DND-41 (cell line): ENCODE results near the gene VANGL1.

Experiments
- ATAC-seq: fragments of 200-7000 bp; cut with Tn5 transposase; 3 replicates; pipeline ENCODE4 v1.9.1; 2021; ENCODE audit warnings: low read depth; ENCODE audit not compliant: insufficient read depth
- DNase-seq: peaks from one replicate; pipeline ENCODE4 v3.0.0-alpha.2; 2020
- H2AFZ ChIP-seq: 2 replicates; pipeline ENCODE4 v1.6.0; 2012; ENCODE audit warnings: low read depth, low read length
- H3K27ac ChIP-seq: 2 replicates; pipeline ENCODE4 v1.5.1; 2012; ENCODE audit warnings: low read length, inconsistent platforms
- H3K27me3 ChIP-seq: fragments of 200-600 bp; sonication (generic); 2 replicates; pipeline ENCODE4 v1.6.0; 2012; ENCODE audit warnings: low read length, mild to moderate bottlenecking, inconsistent platforms; ENCODE audit not compliant: insufficient read depth, poor library complexity
- H3K36me3 ChIP-seq: 2 replicates; pipeline ENCODE4 v1.5.1; 2012; ENCODE audit warnings: low read length, inconsistent platforms; ENCODE audit not compliant: insufficient read depth
- H3K4me1 ChIP-seq: 2 replicates; pipeline ENCODE4 v1.5.1; 2012; ENCODE audit warnings: mild to moderate bottlenecking, low read length; ENCODE audit not compliant: insufficient read depth
- H3K4me2 ChIP-seq: 2 replicates; pipeline ENCODE4 v1.6.0; 2012; ENCODE audit warnings: mild to moderate bottlenecking, moderate library complexity, low read length, inconsistent platforms; ENCODE audit not compliant: insufficient read depth
- H3K4me3 ChIP-seq, 2 experiments: fragments of 200-600 bp in 1 of 2; shearing (Covaris generic) in 1 of 2; 2 replicates each; pipeline ENCODE4 v1.5.1; 2012 to 2016; ENCODE audit warnings: inconsistent platforms in 2 of 2, low read length in 2 of 2, mild to moderate bottlenecking in 2 of 2, low read depth in 1 of 2, moderate library complexity in 1 of 2
- H3K79me2 ChIP-seq: 2 replicates; pipeline ENCODE4 v1.6.0; 2012; ENCODE audit warnings: low read length, inconsistent platforms; ENCODE audit not compliant: insufficient read depth
- H3K9ac ChIP-seq: 2 replicates; pipeline ENCODE4 v1.6.0; 2012; ENCODE audit warnings: low read depth, mild to moderate bottlenecking, inconsistent platforms, low read length, moderate library complexity
- H3K9me3 ChIP-seq: 2 replicates; pipeline ENCODE4 v1.5.1; 2012; ENCODE audit warnings: low read length, moderate library complexity, mild to moderate bottlenecking, inconsistent platforms; ENCODE audit not compliant: insufficient read depth, severe bottlenecking
- H4K20me1 ChIP-seq: 2 replicates; pipeline ENCODE4 v1.6.0; 2012; ENCODE audit warnings: low read length; ENCODE audit not compliant: insufficient read depth
- CTCF ChIP-seq: IDR thresholded peaks from 2 replicates; pipeline ENCODE4 v1.5.1; 2012; ENCODE audit warnings: borderline replicate concordance, low read length, moderate library complexity, mild to moderate bottlenecking; ENCODE audit not compliant: poor library complexity, severe bottlenecking; ENCODE audit errors: extremely low read depth
- EZH2 ChIP-seq: IDR thresholded peaks from 3 replicates; pipeline ENCODE4 v1.6.1; 2012; ENCODE audit warnings: borderline replicate concordance, low read depth, mild to moderate bottlenecking, moderate library complexity, low read length, inconsistent platforms; ENCODE audit not compliant: severe bottlenecking

The VANGL1 gene

GRCh38 chr1:115726161-115726560, 84.4 kb downstream of the VANGL1 start:
- ATAC-seq (no peak), DNase-seq (no peak)
- Histone ChIP-seq H3K27me3 (no peaks in the 10 kb centered on the region), H3K79me2 (no peaks in the 10 kb centered on the region), H3K9ac (no peak overlapping the region), H3K4me2 (no peak overlapping the region), H3K9me3 (no peaks in the 10 kb centered on the region), H3K4me1 (no peaks in the 10 kb centered on the region), H3K27ac (no peak overlapping the region), H4K20me1 (no peaks in the 10 kb centered on the region), H2AFZ (no peak overlapping the region), H3K36me3 (no peaks in the 10 kb centered on the region), H3K4me3 (no peak overlapping the region)
- TF ChIP-seq CTCF (no peak), EZH2 (no peak)

- Histone ChIP-seq H3K9me3 (no peaks in the 10 kb centered on the region), H4K20me1 (no peaks in the 10 kb centered on the region), H2AFZ (no peak overlapping the region), H3K27ac (no peak overlapping the region), H3K4me3 (no peak overlapping the region), H3K4me1 (no peaks in the 10 kb centered on the region), H3K36me3 (no peaks in the 10 kb centered on the region), H3K9ac (no peak overlapping the region), H3K27me3 (no peaks in the 10 kb centered on the region), H3K4me2 (no peak overlapping the region), H3K79me2 (no peaks in the 10 kb centered on the region)
- DNase-seq = no peak
- ATAC-seq = no peak
- no peak for TF ChIP-seq EZH2
- no peak for TF ChIP-seq CTCF
Observed at GRCh38 chr1:115726570-115726969, 84.8 kb downstream of the VANGL1 start.

- H4K20me1 ChIP-seq = no peaks in the 10 kb centered on the region
- no peaks in the 10 kb centered on the region for H3K79me2 ChIP-seq
- no peak overlapping the region for H3K27ac ChIP-seq
- no peak overlapping the region for H3K4me2 ChIP-seq
- DNase-seq (no peak), ATAC-seq (no peak)
- H3K4me3 ChIP-seq = no peak overlapping the region
- H3K9ac ChIP-seq = no peak overlapping the region
- no peaks in the 10 kb centered on the region for H3K4me1 ChIP-seq
- H3K36me3 ChIP-seq = no peaks in the 10 kb centered on the region
- TF ChIP-seq EZH2 (no peak), CTCF (no peak)
- no peaks in the 10 kb centered on the region for H3K27me3 ChIP-seq
- no peaks in the 10 kb centered on the region for H3K9me3 ChIP-seq
- no peak overlapping the region for H2AFZ ChIP-seq
Observed at GRCh38 chr1:115727706-115728249, 86.0 kb downstream of the VANGL1 start.

- H3K9ac ChIP-seq = no peak overlapping the region
- no peaks in the 10 kb centered on the region for H4K20me1 ChIP-seq
- no peak overlapping the region for H3K4me2 ChIP-seq
- H3K27me3 ChIP-seq = no peaks in the 10 kb centered on the region
- no peaks in the 10 kb centered on the region for H3K9me3 ChIP-seq
- no peaks in the 10 kb centered on the region for H3K79me2 ChIP-seq
- no peak overlapping the region for H3K27ac ChIP-seq
- no peak for DNase-seq
- H3K4me1 ChIP-seq = no peaks in the 10 kb centered on the region
- no peak for ATAC-seq
- TF ChIP-seq EZH2 (no peak), CTCF (no peak)
- no peak overlapping the region for H2AFZ ChIP-seq
- H3K4me3 ChIP-seq = no peak overlapping the region
- no peaks in the 10 kb centered on the region for H3K36me3 ChIP-seq
Observed at GRCh38 chr1:115728341-115728740, 86.6 kb downstream of the VANGL1 start.
